C4-2B (cell line): ENCODE results near the gene DLGAP1.

Source experiments
- CTCF ChIP-seq: fragments of 450-650 bp; conservative IDR thresholded peaks from 2 replicates; pipeline ENCODE4 v1.5.1; 2017; ENCODE audit warnings: mild to moderate bottlenecking
- ZFX ChIP-seq: fragments of 450-650 bp; IDR thresholded peaks from 2 replicates; pipeline ENCODE4 v1.6.1; 2017

- TF ChIP-seq ZFX (no peak), CTCF (no peak)
Measured at GRCh38 chr18:3468066-3468705, 986.9 kb downstream of the DLGAP1 start.
